Measurements from ENCODE around the gene LINGO1.

Gene LINGO1

DNA sequence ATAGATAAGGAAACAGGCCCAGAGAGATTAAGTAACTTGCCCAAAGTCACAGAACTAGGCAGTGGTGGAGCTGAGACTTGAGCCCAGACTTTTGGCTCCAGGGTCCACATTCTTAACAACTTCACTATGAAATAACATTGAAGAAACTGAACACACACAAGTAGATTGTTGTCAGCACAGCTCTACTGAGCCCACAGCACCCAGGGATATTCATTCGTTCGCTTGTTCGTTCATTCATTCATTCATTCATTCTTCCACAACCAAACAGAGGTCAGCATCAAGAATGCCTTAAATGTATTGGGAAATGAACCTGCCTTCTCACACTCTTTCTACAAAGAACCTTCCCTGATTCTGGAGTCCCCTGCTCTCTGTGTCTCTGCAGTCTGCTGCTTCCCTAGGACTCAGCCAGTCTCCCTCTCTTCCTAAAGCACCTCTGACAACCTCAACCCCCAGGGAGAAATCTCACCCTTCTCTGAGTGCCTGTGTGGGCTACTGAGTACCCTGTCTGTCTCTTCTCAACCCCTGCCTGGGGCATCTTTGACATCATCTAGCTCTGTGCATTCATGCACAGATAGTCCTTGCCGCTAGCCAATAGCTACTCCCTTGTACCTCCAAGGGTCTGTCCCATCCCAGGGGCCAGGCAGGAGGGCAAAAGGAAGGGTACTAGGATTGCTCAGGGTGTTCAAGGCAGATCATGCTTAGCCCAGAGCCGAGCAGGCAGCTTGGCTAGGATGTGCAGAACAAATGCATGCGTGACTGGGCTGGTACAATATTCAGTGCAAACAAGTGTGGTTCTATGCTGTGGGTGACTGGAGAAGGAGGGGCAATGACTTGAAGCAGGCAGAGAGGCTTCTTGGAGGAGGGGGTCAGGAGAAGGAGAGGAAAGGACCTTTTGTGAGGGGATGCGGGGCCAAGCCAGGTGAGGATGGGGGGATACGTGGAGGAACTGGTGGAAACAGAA lies 3.4 kb downstream of the LINGO1 start:
- no peak for DNase-seq (ENCODE audit: low spot score)
- in situ Hi-C loops (cut with MboI; ENCODE audit: low pct_unique_long_range_greater_than_20kb, low sequenced_read_pairs, unreplicated experiment) = loop anchor here (25.0 kb wide), 1 partner anchor 183 kb away; no protein-coding TSS in a partner anchor
- TF ChIP-seq, protein P1, sequence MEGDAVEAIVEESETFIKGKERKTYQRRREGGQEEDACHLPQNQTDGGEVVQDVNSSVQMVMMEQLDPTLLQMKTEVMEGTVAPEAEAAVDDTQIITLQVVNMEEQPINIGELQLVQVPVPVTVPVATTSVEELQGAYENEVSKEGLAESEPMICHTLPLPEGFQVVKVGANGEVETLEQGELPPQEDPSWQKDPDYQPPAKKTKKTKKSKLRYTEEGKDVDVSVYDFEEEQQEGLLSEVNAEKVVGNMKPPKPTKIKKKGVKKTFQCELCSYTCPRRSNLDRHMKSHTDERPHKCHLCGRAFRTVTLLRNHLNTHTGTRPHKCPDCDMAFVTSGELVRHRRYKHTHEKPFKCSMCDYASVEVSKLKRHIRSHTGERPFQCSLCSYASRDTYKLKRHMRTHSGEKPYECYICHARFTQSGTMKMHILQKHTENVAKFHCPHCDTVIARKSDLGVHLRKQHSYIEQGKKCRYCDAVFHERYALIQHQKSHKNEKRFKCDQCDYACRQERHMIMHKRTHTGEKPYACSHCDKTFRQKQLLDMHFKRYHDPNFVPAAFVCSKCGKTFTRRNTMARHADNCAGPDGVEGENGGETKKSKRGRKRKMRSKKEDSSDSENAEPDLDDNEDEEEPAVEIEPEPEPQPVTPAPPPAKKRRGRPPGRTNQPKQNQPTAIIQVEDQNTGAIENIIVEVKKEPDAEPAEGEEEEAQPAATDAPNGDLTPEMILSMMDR (IDR thresholded peaks at IDR 0.05; ENCODE audit: extremely low read depth, insufficient read depth, missing control alignments) = no peak

DNA sequence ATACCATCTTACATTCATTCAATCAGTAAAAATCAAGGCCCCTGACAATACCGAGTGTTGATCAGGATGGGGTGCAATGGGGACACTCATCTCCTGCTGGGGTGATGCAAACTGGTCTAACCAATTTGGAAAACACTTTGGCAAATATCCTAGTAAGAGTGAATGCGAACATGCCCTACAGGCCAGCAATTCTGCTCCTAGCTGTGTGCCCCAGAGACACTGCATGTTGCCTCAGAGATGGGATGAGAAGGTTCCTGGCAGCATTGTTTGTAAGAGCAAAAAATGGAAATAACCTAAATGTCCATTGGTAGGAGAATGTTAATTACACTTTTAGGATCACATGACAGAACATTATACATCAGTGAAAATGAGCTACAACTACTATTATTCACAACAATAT lies 4.7 kb downstream of the LINGO1 start:
- DNase-seq (ENCODE audit: low spot score) = no peak
- TF ChIP-seq, protein P1 (IDR thresholded peaks at IDR 0.05; ENCODE audit: extremely low read depth, insufficient read depth, missing control alignments) = no peak
- in situ Hi-C loops (cut with MboI; ENCODE audit: low pct_unique_long_range_greater_than_20kb, low sequenced_read_pairs, unreplicated experiment) = loop anchor here (25.0 kb wide), 1 partner anchor 184 kb away; no protein-coding TSS in a partner anchor

DNA sequence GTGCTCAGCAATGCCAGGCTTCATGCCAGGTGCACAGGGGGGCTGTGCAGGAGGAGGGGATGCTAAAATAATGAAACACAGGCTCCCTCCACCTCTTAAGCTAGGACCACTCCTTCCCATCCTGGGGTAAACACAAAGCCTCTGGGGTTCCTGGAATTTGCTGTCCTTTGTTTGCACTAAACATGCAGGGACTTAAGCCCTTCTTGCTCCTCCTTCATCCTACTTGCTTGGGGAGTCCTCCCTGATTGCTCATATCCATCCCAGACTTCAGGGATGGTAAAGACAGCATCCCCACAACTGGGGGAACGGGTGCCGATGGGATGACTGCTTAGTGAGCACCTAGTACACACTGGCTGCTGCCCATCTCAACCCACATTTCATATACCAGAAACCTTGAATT lies 5.1 kb downstream of the LINGO1 start:
- in situ Hi-C loops (cut with MboI; ENCODE audit: low pct_unique_long_range_greater_than_20kb, low sequenced_read_pairs, unreplicated experiment) = loop anchor here (25.0 kb wide), 1 partner anchor 185 kb away; no protein-coding TSS in a partner anchor
- TF ChIP-seq, protein P1 (IDR thresholded peaks at IDR 0.05; ENCODE audit: extremely low read depth, insufficient read depth, missing control alignments) = no peak
- DNase-seq (ENCODE audit: low spot score) = no peak

DNA sequence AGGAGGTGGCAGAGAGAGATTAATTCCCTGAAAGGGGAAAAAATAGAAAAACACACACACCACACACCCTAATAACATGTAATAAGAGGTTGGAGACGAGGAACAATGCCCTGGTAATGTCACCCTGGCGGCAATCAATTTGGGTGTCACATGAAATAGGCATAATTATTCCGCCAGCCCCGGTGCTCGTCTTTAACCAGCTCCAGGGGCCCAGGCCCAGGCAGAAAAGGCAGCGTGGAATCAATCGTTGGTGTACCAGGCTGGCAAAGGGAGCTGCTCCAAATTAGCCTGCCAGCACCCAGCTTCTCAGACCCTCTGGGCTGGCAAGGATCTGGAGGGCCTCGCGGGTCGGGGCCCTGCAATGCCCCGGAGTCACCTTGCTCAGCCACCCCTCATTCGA lies 5.6 kb downstream of the LINGO1 start:
- in situ Hi-C loops (cut with MboI; ENCODE audit: low pct_unique_long_range_greater_than_20kb, low sequenced_read_pairs, unreplicated experiment) = loop anchor here (25.0 kb wide), 1 partner anchor 185 kb away; no protein-coding TSS in a partner anchor
- TF ChIP-seq, protein P1 (IDR thresholded peaks at IDR 0.05; ENCODE audit: extremely low read depth, insufficient read depth, missing control alignments) = no peak
- DNase-seq (ENCODE audit: low spot score) = no peak

DNA sequence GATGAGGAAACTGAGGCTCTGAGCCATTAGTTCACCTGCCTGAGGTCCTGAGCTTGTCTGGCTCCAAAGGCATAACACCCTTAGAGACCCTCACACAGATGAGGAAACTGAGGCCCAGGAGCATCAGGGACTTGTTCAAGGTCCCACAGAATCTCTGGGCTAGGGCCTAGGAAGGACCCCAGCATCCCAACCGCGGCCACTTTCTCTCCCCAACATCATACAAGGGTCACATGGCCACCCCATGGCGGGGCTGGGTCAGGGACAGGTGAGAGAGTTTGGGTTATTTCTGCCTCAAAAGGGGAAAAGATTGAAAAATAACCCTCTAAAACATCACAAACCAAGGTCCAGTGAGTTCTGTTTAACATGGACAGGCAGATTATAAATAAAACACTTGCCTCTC lies 6.7 kb downstream of the LINGO1 start:
- in situ Hi-C loops (cut with MboI; ENCODE audit: low pct_unique_long_range_greater_than_20kb, low sequenced_read_pairs, unreplicated experiment) = loop anchor here (25.0 kb wide), 1 partner anchor 186 kb away; no protein-coding TSS in a partner anchor
- TF ChIP-seq, protein P1 (IDR thresholded peaks at IDR 0.05; ENCODE audit: extremely low read depth, insufficient read depth, missing control alignments) = no peak
- no peak for DNase-seq (ENCODE audit: low spot score)

DNA sequence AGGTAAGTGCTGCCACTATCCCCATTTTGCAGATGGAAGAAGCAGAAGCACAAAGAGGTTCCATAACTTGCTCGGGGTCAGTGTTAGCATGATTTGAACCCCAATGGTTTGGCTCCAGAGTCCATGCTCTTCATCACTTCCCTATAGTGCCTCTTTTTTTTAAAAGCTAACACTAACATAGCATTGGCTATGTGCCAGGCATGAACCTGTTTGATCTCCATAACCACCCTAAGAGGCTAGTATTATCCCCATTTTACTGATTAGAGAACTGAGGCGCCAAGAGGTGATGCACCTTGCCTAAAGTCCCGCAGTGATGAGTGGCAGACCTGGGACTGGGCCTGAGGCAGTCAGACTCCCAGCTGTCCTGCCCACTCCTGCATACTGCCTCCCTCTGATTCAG lies 7.3 kb downstream of the LINGO1 start:
- TF ChIP-seq, protein P1 (IDR thresholded peaks at IDR 0.05; ENCODE audit: extremely low read depth, insufficient read depth, missing control alignments) = no peak
- in situ Hi-C loops (cut with MboI; ENCODE audit: low pct_unique_long_range_greater_than_20kb, low sequenced_read_pairs, unreplicated experiment) = loop anchor here (25.0 kb wide), 1 partner anchor 187 kb away; no protein-coding TSS in a partner anchor
- no peak for DNase-seq (ENCODE audit: low spot score)
